Omental fat pad (tissue), 4 donors: ENCODE measurements around the gene SYT9. TPM values are rescaled to one million over a fixed set of nuclear protein-coding genes. Genes with fewer than 3 reads are reported as not detected.

Source experiments
- ATAC-seq: fragments of 150-250 bp; one replicate; pipeline ENCODE4 v1.9.1; 2016; ENCODE audit warnings: mild to moderate bottlenecking, moderate library complexity; ENCODE audit not compliant: low FRiP score
- DNase-seq: peaks from one replicate; pipeline ENCODE4 v3.0.0-alpha.2; 2019; ENCODE audit warnings: low spot score
- CTCF ChIP-seq, 3 donors: fragments of 450-650 bp; IDR thresholded peaks; one replicate each; pipeline ENCODE4 v1.5.1; 2016 to 2017; ENCODE audit warnings: antibody characterized with exemption in 3 of 3, mild to moderate bottlenecking in 3 of 3, moderate library complexity in 2 of 3
- total RNA-seq, 4 donors: library from RNA; depleted of rRNA; stranded (reverse); fragments of >200 nt; gene quantifications; one replicate each; pipeline ENCODE4 v1.1.0, GENCODE V29; 2016

SYT9 gene
- total RNA-seq, 4 donors from 2014 or later: 0.13 to 0.46 TPM; not detected in 2

- TF ChIP-seq CTCF (IDR thresholded peaks at IDR 0.05): peak in 1 of 3 donors; percentile 38
- DNase-seq (peak; percentile 80), ATAC-seq (peak; percentile 75)
Measured at GRCh38 chr11:7442588-7443215, 191.0 kb downstream of the SYT9 start.

- DNase-seq: no peak
- no peak for ATAC-seq
- no peak for TF ChIP-seq CTCF (IDR thresholded peaks at IDR 0.05)
Measured at GRCh38 chr11:7444091-7444981, 192.6 kb downstream of the SYT9 start.

GRCh38 chr11:7445564-7445963 lies 193.9 kb downstream of the SYT9 start:
- no peak for DNase-seq
- no peak for ATAC-seq
- TF ChIP-seq CTCF (IDR thresholded peaks at IDR 0.05): no peak

GRCh38 chr11:7448201-7448600 lies 196.5 kb downstream of the SYT9 start:
- ATAC-seq: no peak

GRCh38 chr11:7449211-7449840 lies 197.6 kb downstream of the SYT9 start:
- TF ChIP-seq CTCF (IDR thresholded peaks at IDR 0.05): no peak
- no peak for ATAC-seq

More at GRCh38 chr11:7448201-7448600, 196.5 kb downstream of the SYT9 start:
- TF ChIP-seq CTCF (IDR thresholded peaks at IDR 0.05): no peak
- DNase-seq: no peak

GRCh38 chr11:7449841-7450214 lies 198.1 kb downstream of the SYT9 start:
- ATAC-seq (peak; percentile 65), DNase-seq (no peak)
- TF ChIP-seq CTCF (IDR thresholded peaks at IDR 0.05): no peak

More at GRCh38 chr11:7449211-7449840, 197.6 kb downstream of the SYT9 start:
- DNase-seq: no peak
